Ascending aorta (tissue), 2 donors: Measurements from ENCODE around the gene ACVR2B. TPM values are rescaled to one million over a fixed set of nuclear protein-coding genes. Genes with fewer than 3 reads are reported as not detected.
"Not testable (repeated sequence)": the region's sequence is repeated elsewhere in the genome, so short reads cannot be mapped to it uniquely, and the experiment has no call there.

Experiments used
- DNase-seq, 2 donors: peaks; one replicate each; pipeline ENCODE4 v3.0.0-alpha.2; 2019; ENCODE audit warnings: low spot score in 2 of 2
- H3K27ac ChIP-seq, 2 donors: fragments of 200-600 bp; sonication (generic); one replicate each; pipeline ENCODE4 v1.5.1; 2016 to 2017; ENCODE audit warnings: mild to moderate bottlenecking in 1 of 2
- H3K27me3 ChIP-seq: fragments of 200-600 bp; sonication (generic); one replicate; pipeline ENCODE4 v1.5.1; 2017
- H3K36me3 ChIP-seq, 2 donors: fragments of 200-600 bp; sonication (generic); one replicate each; pipeline ENCODE4 v1.5.1; 2016
- H3K4me1 ChIP-seq, 2 donors: fragments of 200-600 bp; sonication (generic); one replicate each; pipeline ENCODE4 v1.5.1; 2016 to 2017; ENCODE audit warnings: mild to moderate bottlenecking in 1 of 2
- H3K4me3 ChIP-seq, 2 donors: fragments of 200-600 bp; sonication (generic); one replicate each; pipeline ENCODE4 v1.5.1; 2016 to 2017; ENCODE audit warnings: mild to moderate bottlenecking in 1 of 2
- H3K9me3 ChIP-seq, 2 donors: fragments of 200-600 bp; sonication (generic); one replicate each; pipeline ENCODE4 v1.5.1; 2016
- CTCF ChIP-seq, 3 experiments: fragments of 200-600 bp in 2 of 3; fragments of 450-650 bp in 1 of 3; sonication (generic) in 2 of 3; IDR thresholded peaks; one replicate each; pipeline ENCODE4 v1.5.1; 2016 to 2019; ENCODE audit warnings: antibody characterized with exemption in 3 of 3, mild to moderate bottlenecking in 1 of 3, moderate library complexity in 1 of 3
- intact Hi-C: fragments of 100-400 bp; cut with DNase I; formaldehyde crosslinking; loops from one replicate; pipeline ENCODE4 v1.15.1; 2023
- total RNA-seq: library from RNA; depleted of rRNA; stranded (reverse); fragments of >200 nt; gene quantifications from one replicate; pipeline ENCODE4 v1.1.0, GENCODE V29; 2016

Gene ACVR2B
- 15.2 TPM for total RNA-seq

- DNase-seq, result peak; percentile 46 to 92
- H3K9me3 ChIP-seq, result no peaks in the 10 kb centered on the region
- no peak for TF ChIP-seq CTCF (IDR thresholded peaks at IDR 0.05)
- intact Hi-C loops, result loop anchor here (1.0 to 10.0 kb wide), 6 partner anchors 28 to 1999 kb away; partner anchors contain the start of genes ACAA1, EIF1B, EXOG and MYD88
- H3K4me3 ChIP-seq, result peak within 1 kb of the TSS; percentile 88 to 99
- peak within 1 kb of the TSS; percentile 45 to 61 for H3K27ac ChIP-seq
- peaks cover 0 to 9% of the 10 kb centered on the region in 2 donors for H3K4me1 ChIP-seq
- H3K36me3 ChIP-seq, result no peaks in the 10 kb centered on the region
- H3K27me3 ChIP-seq, result no peaks in the 10 kb centered on the region
Observed at GRCh38 chr3:38453075-38453912, at the start of gene ACVR2B. ACVR2B (plus strand) TSS chr3:38453890; CDS start chr3:38454323, 433 bp downstream.

- peaks cover 10 to 44% of the 10 kb centered on the region in 2 donors for H3K36me3 ChIP-seq
- H3K4me1 ChIP-seq, result no peaks in the 10 kb centered on the region
- no peaks in the 10 kb centered on the region for H3K9me3 ChIP-seq
- no peak for DNase-seq
- no peak overlapping the region for H3K4me3 ChIP-seq
- no peaks in the 10 kb centered on the region for H3K27me3 ChIP-seq
- intact Hi-C loops, result no loop called here
- no peak for TF ChIP-seq CTCF (IDR thresholded peaks at IDR 0.05)
- H3K27ac ChIP-seq, result no peak overlapping the region
Observed at GRCh38 chr3:38404286-38404685, 49.4 kb upstream of the ACVR2B start.

- no peak overlapping the region for H3K4me3 ChIP-seq
- intact Hi-C loops, result no loop called here
- H3K36me3 ChIP-seq, result no peaks in the 10 kb centered on the region
- H3K27me3 ChIP-seq, result no peaks in the 10 kb centered on the region
- H3K9me3 ChIP-seq, result peaks cover 0 to 4% of the 10 kb centered on the region in 2 donors
- no peak for TF ChIP-seq CTCF (IDR thresholded peaks at IDR 0.05)
- no peaks in the 10 kb centered on the region for H3K4me1 ChIP-seq
- DNase-seq, result no peak
- no peak overlapping the region for H3K27ac ChIP-seq
Observed at GRCh38 chr3:38411591-38411990, 42.1 kb upstream of the ACVR2B start.

- DNase-seq, H3K4me1 ChIP-seq, H3K4me3 ChIP-seq, H3K9me3 ChIP-seq, H3K36me3 ChIP-seq, intact Hi-C loops, H3K27ac ChIP-seq, H3K27me3 ChIP-seq: not testable (repeated sequence)
Observed at GRCh38 chr3:38420758-38421157, 32.9 kb upstream of the ACVR2B start.

GRCh38 chr3:38421679-38422336 lies 31.9 kb upstream of the ACVR2B start:
- H3K9me3 ChIP-seq, result no peaks in the 10 kb centered on the region
- no peaks in the 10 kb centered on the region for H3K36me3 ChIP-seq
- no peaks in the 10 kb centered on the region for H3K27me3 ChIP-seq
- no peak overlapping the region for H3K27ac ChIP-seq
- no peak overlapping the region for H3K4me3 ChIP-seq
- no peaks in the 10 kb centered on the region for H3K4me1 ChIP-seq
- TF ChIP-seq CTCF (IDR thresholded peaks at IDR 0.05), result no peak
- intact Hi-C loops, result no loop called here
- DNase-seq, result no peak

- H3K9me3 ChIP-seq, intact Hi-C loops, H3K27ac ChIP-seq, H3K4me3 ChIP-seq, H3K36me3 ChIP-seq, DNase-seq, H3K4me1 ChIP-seq, H3K27me3 ChIP-seq: not testable (repeated sequence)
Observed at GRCh38 chr3:38426798-38427426, 26.8 kb upstream of the ACVR2B start.

GRCh38 chr3:38432871-38433658 lies 20.6 kb upstream of the ACVR2B start:
- peaks cover 5 to 30% of the 10 kb centered on the region in 2 donors for H3K9me3 ChIP-seq
- H3K4me3 ChIP-seq, H3K4me1 ChIP-seq, DNase-seq, H3K36me3 ChIP-seq, H3K27me3 ChIP-seq, H3K27ac ChIP-seq, intact Hi-C loops: not testable (repeated sequence)

GRCh38 chr3:38433661-38434060 lies 20.0 kb upstream of the ACVR2B start:
- H3K27ac ChIP-seq, H3K4me1 ChIP-seq, H3K36me3 ChIP-seq, intact Hi-C loops, H3K27me3 ChIP-seq, H3K4me3 ChIP-seq, DNase-seq: not testable (repeated sequence)
- H3K9me3 ChIP-seq, result peaks cover 5 to 34% of the 10 kb centered on the region in 2 donors
